ENCODE measurements around the gene PITX2.

PITX2 gene

GRCh38 chr4:110622841-110623717 is at the start of gene PITX2:
TSS of gene PITX2 (minus strand) at chr4:110623077. CDS start at chr4:110622460, 617 bp downstream.
- DNase-seq: peak; percentile 53 to 58

- DNase-seq: no peak
Measured at GRCh38 chr4:110671679-110672078, 48.8 kb upstream of the PITX2 start.

- DNase-seq: no peak
Measured at GRCh38 chr4:110669663-110670062, 46.8 kb upstream of the PITX2 start.

- no peak for DNase-seq
Measured at GRCh38 chr4:110668463-110669235, 45.8 kb upstream of the PITX2 start.

- DNase-seq: no peak
Measured at GRCh38 chr4:110667670-110668069, 44.8 kb upstream of the PITX2 start.

GRCh38 chr4:110666030-110666429 is 43.2 kb upstream of the PITX2 start:
- DNase-seq: no peak

GRCh38 chr4:110663738-110664444 is 41.0 kb upstream of the PITX2 start:
- DNase-seq: no peak

- no peak for DNase-seq
Measured at GRCh38 chr4:110663206-110663605, 40.3 kb upstream of the PITX2 start.

GRCh38 chr4:110660755-110661154 is 37.9 kb upstream of the PITX2 start:
- no peak for DNase-seq

GRCh38 chr4:110654254-110654635 is 31.4 kb upstream of the PITX2 start:
- DNase-seq: no peak

GRCh38 chr4:110653321-110654253 is 30.7 kb upstream of the PITX2 start:
- no peak for DNase-seq

- DNase-seq: no peak
Measured at GRCh38 chr4:110644008-110644407, 21.1 kb upstream of the PITX2 start.

GRCh38 chr4:110643096-110643495 is 20.2 kb upstream of the PITX2 start:
- DNase-seq: no peak

GRCh38 chr4:110641218-110641617 is 18.3 kb upstream of the PITX2 start:
- DNase-seq: no peak

GRCh38 chr4:110640576-110640975 is 17.7 kb upstream of the PITX2 start:
- no peak for DNase-seq

GRCh38 chr4:110639207-110640090 is 16.6 kb upstream of the PITX2 start:
- no peak for DNase-seq

- DNase-seq: no peak
Measured at GRCh38 chr4:110638089-110638746, 15.3 kb upstream of the PITX2 start.

GRCh38 chr4:110637408-110638088 is 14.7 kb upstream of the PITX2 start:
- no peak for DNase-seq

- DNase-seq: no peak
Measured at GRCh38 chr4:110636680-110637407, 14.0 kb upstream of the PITX2 start.

Data from activated CD4-positive, alpha-beta T cell treated with anti-CD3 and anti-CD28 coated beads, Interleukin-2, amount 50 U/mL, for 48 hours (primary cell).